ENCODE results near the gene KBTBD12.

DNA sequence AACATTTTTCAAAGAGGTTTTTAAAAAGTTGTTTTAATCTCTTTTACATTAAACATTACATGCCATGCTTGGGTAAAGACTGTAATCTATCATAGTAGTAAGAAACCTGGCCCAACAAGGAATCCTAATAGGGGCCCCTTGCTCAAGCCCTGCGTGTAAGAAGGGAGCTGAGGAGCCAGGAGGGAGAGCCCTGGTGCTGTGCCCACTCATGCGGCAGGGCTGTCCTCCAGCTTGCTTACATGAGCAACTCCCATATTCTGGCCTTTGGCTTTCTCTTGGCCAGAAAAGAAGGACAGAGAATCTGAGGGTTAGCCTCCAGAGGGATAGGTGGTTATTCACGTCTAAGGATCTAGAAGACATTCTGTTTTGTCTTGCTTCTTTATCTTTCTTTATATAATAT is 49.8 kb downstream of the KBTBD12 start:
- TF ChIP-seq POLR2A (IDR thresholded peaks at IDR 0.05; ENCODE audit: low read depth, low read length) (no peak), CTCF (IDR thresholded peaks at IDR 0.05; ENCODE audit: extremely low read depth in 1 of 2, insufficient read depth in 1 of 2, low read depth in 1 of 2, low read length in 2 of 2) (no peak)
